GM10266 (cell line): ENCODE data around the gene PLPP3.

Experiments
- DNase-seq: peaks from one replicate; pipeline ENCODE4 v3.0.0; 2012; ENCODE audit errors: extremely low spot score
- CTCF ChIP-seq: IDR thresholded peaks from 2 replicates; pipeline ENCODE4 v1.5.1; 2012; ENCODE audit warnings: mild to moderate bottlenecking, low read depth; ENCODE audit not compliant: control insufficient read depth, insufficient read depth; ENCODE audit errors: missing control alignments

The PLPP3 gene

DNA sequence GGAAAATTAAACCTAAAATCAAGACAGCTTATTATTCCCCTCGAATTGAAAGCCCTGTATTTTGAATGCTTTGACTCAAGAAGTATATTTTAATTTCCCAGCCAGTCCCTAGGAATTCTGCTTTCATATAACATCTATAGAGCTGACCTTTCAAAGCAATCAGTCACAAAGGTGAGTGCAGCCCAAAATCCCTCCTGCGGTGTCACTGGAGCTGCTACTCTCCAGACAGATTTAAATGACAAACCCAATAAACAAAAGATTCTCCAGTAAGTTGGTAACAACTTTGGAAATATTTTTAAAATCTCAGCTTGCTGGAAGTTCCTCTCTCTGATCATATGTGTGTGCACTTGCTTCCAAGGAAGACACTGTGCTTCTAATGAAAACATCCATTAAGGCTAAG, 14.7 kb downstream of the PLPP3 start:
- no peak for DNase-seq
- TF ChIP-seq CTCF = no peak

- no peak for TF ChIP-seq CTCF
- DNase-seq = no peak
These were observed 15.8 kb downstream of the PLPP3 start for GRCh38 chr1:56563568-56563967.

DNA sequence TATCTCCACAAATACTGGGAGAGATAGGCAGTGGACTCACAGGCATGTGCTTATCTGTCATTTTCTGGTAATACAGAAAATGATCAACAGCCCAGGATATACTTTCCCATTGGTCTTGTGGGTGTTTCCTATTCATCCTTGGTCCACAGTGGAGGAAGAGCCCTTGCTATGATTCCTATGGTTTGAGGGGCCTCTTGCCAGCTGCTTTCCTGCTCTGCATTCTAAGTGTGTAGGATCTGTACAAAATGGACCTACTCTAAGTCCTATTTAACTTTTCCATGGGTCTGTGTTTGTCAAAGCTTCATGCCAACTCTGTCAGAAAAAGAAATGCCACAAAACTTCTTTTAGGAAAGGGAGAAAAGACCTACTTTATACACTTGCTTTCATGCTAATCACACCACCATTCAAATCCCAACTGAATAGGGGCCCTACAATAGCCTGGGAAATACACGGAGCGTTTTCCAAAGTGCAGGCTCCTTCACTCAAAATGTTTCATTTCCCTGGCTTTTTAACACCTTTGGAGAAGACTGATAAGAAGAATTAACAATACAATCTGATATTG, 16.4 kb downstream of the PLPP3 start:
- TF ChIP-seq CTCF = no peak
- DNase-seq = no peak

DNA sequence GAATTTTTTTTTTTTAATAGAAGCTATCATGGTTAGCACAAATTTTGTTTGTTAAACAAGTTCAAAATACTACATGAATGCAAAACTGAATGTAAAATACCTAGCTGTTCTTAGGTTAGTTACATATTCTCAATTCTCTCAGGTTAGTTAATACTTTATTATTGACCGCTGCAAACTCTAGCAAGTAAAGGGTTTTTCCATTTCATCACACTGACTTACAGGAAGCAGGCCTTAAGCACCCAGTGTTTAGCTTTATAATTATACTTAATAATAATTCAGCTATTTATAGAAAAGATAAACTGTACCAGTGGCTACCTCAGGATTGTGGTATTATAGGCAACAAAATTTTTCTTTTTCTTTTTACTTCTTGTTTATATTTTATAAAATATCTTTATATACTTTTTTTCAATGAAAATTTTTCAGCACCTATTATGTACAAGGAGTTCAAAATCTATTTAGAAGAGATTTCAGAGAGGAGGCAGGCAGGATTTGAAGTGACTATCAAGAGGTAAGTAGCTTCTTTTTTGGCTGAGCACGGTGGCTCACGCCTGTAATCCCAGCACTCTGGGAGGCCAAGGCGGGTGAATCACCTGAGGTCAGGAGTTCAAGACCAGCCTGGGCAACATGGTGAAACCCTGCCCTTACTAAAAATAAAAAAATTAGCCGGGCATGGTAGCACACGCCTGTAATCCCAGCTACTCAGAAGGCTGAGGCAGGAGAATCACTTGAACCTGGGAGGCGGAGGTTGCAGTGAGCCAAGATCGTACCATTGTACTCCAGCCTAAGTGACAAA, 17.9 kb downstream of the PLPP3 start:
- no peak for DNase-seq
- TF ChIP-seq CTCF = no peak

GRCh38 chr1:56557746-56558145, 21.6 kb downstream of the PLPP3 start:
- TF ChIP-seq CTCF = no peak
- no peak for DNase-seq

GRCh38 chr1:56555448-56555847, 23.9 kb downstream of the PLPP3 start:
- TF ChIP-seq CTCF = no peak
- no peak for DNase-seq

GRCh38 chr1:56553046-56553445, 26.3 kb downstream of the PLPP3 start:
- no peak for TF ChIP-seq CTCF
- no peak for DNase-seq
